ENCODE results near the gene CTAGE8.
"Not testable (repeated sequence)": the region's sequence is repeated elsewhere in the genome, so short reads cannot be mapped to it uniquely, and the experiment has no call there.

The CTAGE8 gene

GRCh38 chr7:144255471-144255897, 13.6 kb downstream of the CTAGE8 start:
- no peak for DNase-seq (ENCODE audit: low read depth)

- DNase-seq (ENCODE audit: low read depth): not testable (repeated sequence)
Measured at GRCh38 chr7:144252307-144252706, 16.8 kb downstream of the CTAGE8 start.

- not testable (repeated sequence) for DNase-seq (ENCODE audit: low read depth)
Measured at GRCh38 chr7:144247674-144248330, 21.3 kb downstream of the CTAGE8 start.

- not testable (repeated sequence) for DNase-seq (ENCODE audit: low read depth)
Measured at GRCh38 chr7:144246967-144247366, 22.1 kb downstream of the CTAGE8 start.

- not testable (repeated sequence) for DNase-seq (ENCODE audit: low read depth)
Measured at GRCh38 chr7:144245372-144245771, 23.7 kb downstream of the CTAGE8 start.

- not testable (repeated sequence) for DNase-seq (ENCODE audit: low read depth)
Measured at GRCh38 chr7:144239365-144239764, 29.7 kb downstream of the CTAGE8 start, which contains the start of gene OR2A42. Gene OR2A42 (minus strand): TSS chr7:144239605. CDS start chr7:144232843, 6,762 bp downstream.

- DNase-seq (ENCODE audit: low read depth): not testable (repeated sequence)
Measured at GRCh38 chr7:144238530-144239082, 30.5 kb downstream of the CTAGE8 start.

GRCh38 chr7:144233039-144233438, 36.0 kb downstream of the CTAGE8 start:
- not testable (repeated sequence) for DNase-seq (ENCODE audit: low read depth)

GRCh38 chr7:144231027-144231426, 38.1 kb downstream of the CTAGE8 start:
- DNase-seq (ENCODE audit: low read depth): not testable (repeated sequence)

GRCh38 chr7:144228810-144229209, 40.3 kb downstream of the CTAGE8 start:
- DNase-seq (ENCODE audit: low read depth): not testable (repeated sequence)

GRCh38 chr7:144226866-144227265, 42.2 kb downstream of the CTAGE8 start:
- not testable (repeated sequence) for DNase-seq (ENCODE audit: low read depth)

GRCh38 chr7:144223675-144224074, 45.4 kb downstream of the CTAGE8 start:
- DNase-seq (ENCODE audit: low read depth): not testable (repeated sequence)

GRCh38 chr7:144220531-144220930, 48.6 kb downstream of the CTAGE8 start:
- DNase-seq (ENCODE audit: low read depth): not testable (repeated sequence)

- DNase-seq (ENCODE audit: low read depth): not testable (repeated sequence)
Measured at GRCh38 chr7:144219149-144219548, 49.9 kb downstream of the CTAGE8 start.

GRCh38 chr7:144218581-144218980, 50.5 kb downstream of the CTAGE8 start:
- DNase-seq (ENCODE audit: low read depth): not testable (repeated sequence)

GRCh38 chr7:144217200-144217599, 51.9 kb downstream of the CTAGE8 start:
- DNase-seq (ENCODE audit: low read depth): not testable (repeated sequence)

Measured in stimulated activated CD4-positive, alpha-beta T cell treated with anti-CD3 and anti-CD28 coated beads, Interleukin-2, amount 100 ng/mL, for 4 hours (primary cell).